Measurements from ENCODE around the gene ARTN.

The ARTN gene

DNA sequence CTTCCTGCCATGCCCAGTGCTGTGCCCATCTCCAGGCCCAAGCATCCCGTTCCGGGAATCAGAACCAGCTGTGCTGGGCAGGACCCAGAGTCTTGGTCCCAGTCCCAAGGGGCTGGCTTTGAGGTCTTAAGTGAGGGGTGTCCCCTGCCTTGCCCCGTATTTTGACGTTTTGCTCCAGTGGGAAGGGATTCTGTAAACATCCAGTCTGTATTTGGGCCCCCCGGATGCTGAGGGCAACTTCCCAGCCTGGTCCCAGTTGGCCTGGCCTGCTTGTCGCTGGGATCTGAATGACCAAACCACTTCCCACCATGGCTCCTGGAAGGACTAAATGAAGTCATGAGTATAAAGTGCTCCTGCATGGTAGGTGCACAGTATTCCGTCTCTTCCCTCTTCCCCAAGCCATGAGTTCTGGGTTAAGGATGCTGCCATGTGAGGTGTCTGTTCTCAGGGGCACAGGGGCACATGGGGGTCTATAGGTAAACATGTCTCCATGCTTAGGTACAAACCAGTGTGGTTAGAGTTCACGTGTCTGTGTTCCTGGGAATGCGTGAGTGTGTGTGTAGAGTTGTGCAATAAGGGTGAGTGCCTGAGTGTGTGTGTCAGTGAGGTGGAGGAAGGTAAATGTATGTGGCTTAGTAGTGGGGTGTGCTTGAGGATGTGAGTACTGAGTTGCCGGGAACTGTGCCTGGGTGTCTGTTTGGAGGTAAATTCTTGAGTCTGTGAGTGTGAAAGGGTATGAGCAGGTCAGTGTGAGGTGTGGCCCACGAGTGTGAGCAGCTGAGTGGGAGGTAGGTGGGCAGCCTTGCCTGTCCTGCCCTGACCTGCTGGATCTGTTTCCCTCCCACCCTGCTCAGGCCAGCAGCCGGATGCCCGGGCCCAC is 46.9 kb downstream of the ARTN start:
- Histone ChIP-seq H3K27ac (ENCODE audit: low read depth, low read length) (no peak overlapping the region), H3K4me3 (ENCODE audit: low read depth, low read length) (peak overlapping the region; percentile 88), H3K4me1 (ENCODE audit: control insufficient read depth, insufficient read depth, low read length) (peaks cover 17% of the 10 kb centered on the region; the same call in 1 of the 2 replicates), H3K9me3 (ENCODE audit: control insufficient read depth, insufficient read depth, low read length) (no peaks in the 10 kb centered on the region), H3K27me3 (ENCODE audit: control insufficient read depth, insufficient read depth, low read length) (no peaks in the 10 kb centered on the region), H3K9ac (ENCODE audit: low read depth, low read length) (peak overlapping the region; percentile 58; the same call in 1 of the 2 replicates), H3K36me3 (ENCODE audit: control insufficient read depth, insufficient read depth, low read length) (peaks cover 52% of the 10 kb centered on the region)

DNA sequence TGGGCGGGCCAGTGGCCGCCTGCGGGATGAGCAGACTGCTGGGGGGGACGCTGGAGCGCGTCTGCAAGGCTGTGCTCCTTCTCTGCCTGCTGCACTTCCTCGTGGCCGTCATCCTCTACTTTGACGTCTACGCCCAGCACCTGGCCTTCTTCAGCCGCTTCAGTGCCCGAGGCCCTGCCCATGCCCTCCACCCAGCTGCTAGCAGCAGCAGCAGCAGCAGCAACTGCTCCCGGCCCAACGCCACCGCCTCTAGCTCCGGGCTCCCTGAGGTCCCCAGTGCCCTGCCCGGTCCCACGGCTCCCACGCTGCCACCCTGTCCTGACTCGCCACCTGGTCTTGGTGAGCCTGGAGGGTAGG is 47.5 kb downstream of the ARTN start:
- Histone ChIP-seq H3K4me3 (ENCODE audit: low read depth, low read length) (no peak overlapping the region), H3K36me3 (ENCODE audit: control insufficient read depth, insufficient read depth, low read length) (peaks cover 57% of the 10 kb centered on the region), H3K27me3 (ENCODE audit: control insufficient read depth, insufficient read depth, low read length) (no peaks in the 10 kb centered on the region), H3K9me3 (ENCODE audit: control insufficient read depth, insufficient read depth, low read length) (no peaks in the 10 kb centered on the region), H3K9ac (ENCODE audit: low read depth, low read length) (no peak overlapping the region), H3K4me1 (ENCODE audit: control insufficient read depth, insufficient read depth, low read length) (peaks cover 15% of the 10 kb centered on the region; the same call in 1 of the 2 replicates), H3K27ac (ENCODE audit: low read depth, low read length) (no peak overlapping the region)

DNA sequence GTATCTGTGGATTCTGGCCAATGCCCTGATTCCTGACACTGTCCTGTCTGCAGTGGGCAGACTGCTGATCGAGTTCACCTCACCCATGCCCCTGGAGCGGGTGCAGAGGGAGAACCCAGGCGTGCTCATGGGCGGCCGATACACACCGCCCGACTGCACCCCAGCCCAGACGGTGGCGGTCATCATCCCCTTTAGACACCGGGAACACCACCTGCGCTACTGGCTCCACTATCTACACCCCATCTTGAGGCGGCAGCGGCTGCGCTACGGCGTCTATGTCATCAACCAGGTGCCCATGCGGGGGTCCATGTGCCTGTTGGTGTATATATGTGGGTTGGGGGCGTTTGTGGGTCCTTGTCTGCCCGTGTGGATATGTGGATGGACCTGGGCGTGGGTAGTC is 48.0 kb downstream of the ARTN start:
- peaks cover 15% of the 10 kb centered on the region; the same call in 1 of the 2 replicates for H3K4me1 ChIP-seq (ENCODE audit: control insufficient read depth, insufficient read depth, low read length)
- H3K36me3 ChIP-seq (ENCODE audit: control insufficient read depth, insufficient read depth, low read length) = peaks cover 57% of the 10 kb centered on the region
- no peak overlapping the region for H3K9ac ChIP-seq (ENCODE audit: low read depth, low read length)
- no peak overlapping the region for H3K27ac ChIP-seq (ENCODE audit: low read depth, low read length)
- H3K9me3 ChIP-seq (ENCODE audit: control insufficient read depth, insufficient read depth, low read length) = no peaks in the 10 kb centered on the region
- no peak overlapping the region for H3K4me3 ChIP-seq (ENCODE audit: low read depth, low read length)
- H3K27me3 ChIP-seq (ENCODE audit: control insufficient read depth, insufficient read depth, low read length) = no peaks in the 10 kb centered on the region

DNA sequence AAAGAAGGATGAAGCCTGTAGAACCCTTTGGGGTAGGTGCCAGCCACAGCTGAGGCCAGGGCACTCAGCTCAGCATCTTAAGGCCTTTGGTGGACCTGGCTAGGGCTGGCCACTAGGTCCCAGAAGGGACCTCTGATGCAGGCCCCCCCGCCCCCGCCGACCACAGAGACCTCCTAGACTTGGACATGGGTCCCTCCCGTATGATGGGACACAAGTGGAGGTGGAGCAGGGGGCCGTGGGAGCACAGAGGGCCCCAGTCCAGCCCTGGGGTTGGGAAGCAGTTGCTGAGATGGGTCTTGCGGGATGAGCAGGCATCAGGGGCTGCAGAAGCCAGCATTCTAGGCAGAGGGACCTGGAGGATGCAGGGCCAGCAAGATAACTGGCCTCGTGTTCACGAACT is 48.6 kb downstream of the ARTN start:
- H3K4me3 ChIP-seq (ENCODE audit: low read depth, low read length) = no peak overlapping the region
- H3K9ac ChIP-seq (ENCODE audit: low read depth, low read length) = no peak overlapping the region
- no peak overlapping the region for H3K27ac ChIP-seq (ENCODE audit: low read depth, low read length)
- H3K9me3 ChIP-seq (ENCODE audit: control insufficient read depth, insufficient read depth, low read length) = no peaks in the 10 kb centered on the region
- H3K36me3 ChIP-seq (ENCODE audit: control insufficient read depth, insufficient read depth, low read length) = peaks cover 57% of the 10 kb centered on the region
- no peaks in the 10 kb centered on the region for H3K27me3 ChIP-seq (ENCODE audit: control insufficient read depth, insufficient read depth, low read length)
- H3K4me1 ChIP-seq (ENCODE audit: control insufficient read depth, insufficient read depth, low read length) = peaks cover 15% of the 10 kb centered on the region; the same call in 1 of the 2 replicates

DNA sequence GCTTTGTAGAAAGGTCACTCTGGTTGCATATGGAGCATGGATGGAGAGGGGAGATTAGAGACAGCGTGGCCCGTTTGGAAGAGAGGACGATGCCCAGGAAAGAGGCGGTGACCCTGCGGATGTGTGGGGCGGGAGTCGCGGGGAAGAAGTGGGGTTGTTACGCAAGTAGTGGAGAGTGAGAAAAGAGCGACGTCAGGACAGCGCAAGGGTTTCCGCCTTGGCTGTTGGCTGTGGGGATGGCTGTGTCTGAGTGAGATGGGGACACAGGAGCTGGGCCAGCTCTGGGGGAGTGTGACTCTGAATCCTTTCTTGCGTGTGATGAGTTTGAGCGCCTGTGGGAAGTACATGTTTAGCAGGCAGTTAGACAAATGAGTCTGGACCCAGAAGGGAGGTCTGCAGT is 49.2 kb downstream of the ARTN start:
- H3K36me3 ChIP-seq (ENCODE audit: control insufficient read depth, insufficient read depth, low read length) = peaks cover 52% of the 10 kb centered on the region

DNA sequence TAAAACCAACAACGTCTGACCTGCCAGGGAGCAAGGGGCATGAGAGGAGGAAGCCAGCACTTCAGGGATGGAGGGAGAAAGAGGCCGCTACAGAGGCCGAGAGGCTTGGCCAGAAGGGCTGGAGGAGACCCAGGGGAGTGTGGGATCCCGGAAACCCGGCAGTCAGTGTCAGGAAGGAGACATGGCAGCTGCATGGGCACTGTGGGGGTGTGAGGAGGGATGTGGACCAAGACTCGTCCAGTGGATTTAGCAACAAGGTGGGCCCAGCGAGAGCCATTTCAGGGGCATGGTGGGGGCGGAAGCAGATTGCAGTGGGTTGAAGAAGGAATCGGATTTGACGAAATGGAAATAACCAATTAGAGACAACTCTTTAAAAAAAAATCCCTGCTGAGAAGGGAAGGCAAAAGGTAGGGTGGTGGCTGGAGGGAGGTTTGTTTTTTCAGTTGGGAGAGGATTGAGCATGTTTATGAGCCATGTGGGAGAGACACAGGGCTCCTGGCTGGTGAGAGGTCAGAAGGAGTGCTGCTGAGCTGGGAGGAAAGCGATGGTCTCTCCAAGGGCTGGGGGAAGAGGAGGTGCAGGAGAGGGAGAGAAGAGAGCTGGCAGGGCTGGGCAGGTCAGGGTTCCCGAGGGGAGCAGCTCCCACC is 49.8 kb downstream of the ARTN start:
- peaks cover 48% of the 10 kb centered on the region for H3K36me3 ChIP-seq (ENCODE audit: control insufficient read depth, insufficient read depth, low read length)
- no peaks in the 10 kb centered on the region for H3K27me3 ChIP-seq (ENCODE audit: control insufficient read depth, insufficient read depth, low read length)
- no peak overlapping the region for H3K4me3 ChIP-seq (ENCODE audit: low read depth, low read length)
- H3K4me1 ChIP-seq (ENCODE audit: control insufficient read depth, insufficient read depth, low read length) = peaks cover 12% of the 10 kb centered on the region; the same call in 1 of the 2 replicates
- no peak overlapping the region for H3K27ac ChIP-seq (ENCODE audit: low read depth, low read length)
- no peak overlapping the region for H3K9ac ChIP-seq (ENCODE audit: low read depth, low read length)
- H3K9me3 ChIP-seq (ENCODE audit: control insufficient read depth, insufficient read depth, low read length) = no peaks in the 10 kb centered on the region

More for the DNA sequence above, 49.2 kb downstream of the ARTN start:
- peaks cover 15% of the 10 kb centered on the region; the same call in 1 of the 2 replicates for H3K4me1 ChIP-seq (ENCODE audit: control insufficient read depth, insufficient read depth, low read length)
- no peak overlapping the region for H3K27ac ChIP-seq (ENCODE audit: low read depth, low read length)
- H3K4me3 ChIP-seq (ENCODE audit: low read depth, low read length) = no peak overlapping the region
- no peaks in the 10 kb centered on the region for H3K9me3 ChIP-seq (ENCODE audit: control insufficient read depth, insufficient read depth, low read length)
- no peaks in the 10 kb centered on the region for H3K27me3 ChIP-seq (ENCODE audit: control insufficient read depth, insufficient read depth, low read length)
- no peak overlapping the region for H3K9ac ChIP-seq (ENCODE audit: low read depth, low read length)

DNA sequence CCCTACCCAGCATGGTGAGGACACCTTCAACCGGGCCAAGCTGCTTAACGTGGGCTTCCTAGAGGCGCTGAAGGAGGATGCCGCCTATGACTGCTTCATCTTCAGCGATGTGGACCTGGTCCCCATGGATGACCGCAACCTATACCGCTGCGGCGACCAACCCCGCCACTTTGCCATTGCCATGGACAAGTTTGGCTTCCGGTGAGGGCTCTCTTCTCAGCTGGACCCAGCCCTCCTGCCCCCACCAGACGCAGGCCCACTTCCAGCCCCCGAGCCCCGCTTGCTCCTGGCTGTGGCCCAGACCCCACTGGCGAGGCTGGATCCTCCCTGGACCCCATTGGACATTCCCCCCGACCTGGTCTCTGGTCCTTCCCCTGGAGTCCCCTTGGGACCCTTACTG is 51.3 kb downstream of the ARTN start:
- Histone ChIP-seq H3K4me1 (ENCODE audit: control insufficient read depth, insufficient read depth, low read length) (peaks cover 8% of the 10 kb centered on the region; the same call in 1 of the 2 replicates), H3K27ac (ENCODE audit: low read depth, low read length) (no peak overlapping the region), H3K36me3 (ENCODE audit: control insufficient read depth, insufficient read depth, low read length) (peaks cover 48% of the 10 kb centered on the region), H3K27me3 (ENCODE audit: control insufficient read depth, insufficient read depth, low read length) (no peaks in the 10 kb centered on the region), H3K9ac (ENCODE audit: low read depth, low read length) (no peak overlapping the region), H3K4me3 (ENCODE audit: low read depth, low read length) (no peak overlapping the region), H3K9me3 (ENCODE audit: control insufficient read depth, insufficient read depth, low read length) (no peaks in the 10 kb centered on the region)

DNA sequence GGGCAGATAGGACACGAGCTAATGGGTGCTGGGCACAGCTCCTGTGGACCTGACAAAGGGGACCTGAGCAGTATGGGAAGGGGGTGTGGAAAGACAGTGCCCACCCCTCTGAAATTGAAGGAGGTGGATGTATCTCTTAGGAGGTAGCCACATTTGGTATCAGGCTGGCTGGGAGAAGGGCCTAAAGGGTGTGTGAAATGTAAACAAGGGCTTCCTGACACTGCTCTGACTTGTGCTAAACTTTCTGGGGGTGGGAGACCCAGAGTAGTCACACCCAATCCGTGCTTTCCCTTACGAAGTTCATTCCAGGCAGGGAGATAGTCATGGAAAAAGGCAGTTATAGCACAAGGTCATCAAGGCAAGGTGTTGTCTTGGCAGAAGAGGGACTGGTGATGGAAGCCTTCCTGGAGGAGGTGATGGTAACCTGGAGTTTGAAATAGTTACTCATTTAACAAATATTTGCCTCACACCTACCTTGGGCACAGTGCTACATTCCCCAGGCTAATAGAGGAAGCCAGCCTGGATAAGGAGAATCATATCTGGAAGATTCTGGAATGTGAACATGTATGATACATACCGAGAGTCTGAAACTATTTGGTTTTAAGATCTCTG is 52.5 kb downstream of the ARTN start:
- H3K27ac ChIP-seq (ENCODE audit: low read depth, low read length) = no peak overlapping the region
- no peaks in the 10 kb centered on the region for H3K27me3 ChIP-seq (ENCODE audit: control insufficient read depth, insufficient read depth, low read length)
- peaks cover 5% of the 10 kb centered on the region; the same call in 1 of the 2 replicates for H3K4me1 ChIP-seq (ENCODE audit: control insufficient read depth, insufficient read depth, low read length)
- H3K9ac ChIP-seq (ENCODE audit: low read depth, low read length) = no peak overlapping the region
- peaks cover 47% of the 10 kb centered on the region for H3K36me3 ChIP-seq (ENCODE audit: control insufficient read depth, insufficient read depth, low read length)
- no peak overlapping the region for H3K4me3 ChIP-seq (ENCODE audit: low read depth, low read length)
- no peaks in the 10 kb centered on the region for H3K9me3 ChIP-seq (ENCODE audit: control insufficient read depth, insufficient read depth, low read length)

DNA sequence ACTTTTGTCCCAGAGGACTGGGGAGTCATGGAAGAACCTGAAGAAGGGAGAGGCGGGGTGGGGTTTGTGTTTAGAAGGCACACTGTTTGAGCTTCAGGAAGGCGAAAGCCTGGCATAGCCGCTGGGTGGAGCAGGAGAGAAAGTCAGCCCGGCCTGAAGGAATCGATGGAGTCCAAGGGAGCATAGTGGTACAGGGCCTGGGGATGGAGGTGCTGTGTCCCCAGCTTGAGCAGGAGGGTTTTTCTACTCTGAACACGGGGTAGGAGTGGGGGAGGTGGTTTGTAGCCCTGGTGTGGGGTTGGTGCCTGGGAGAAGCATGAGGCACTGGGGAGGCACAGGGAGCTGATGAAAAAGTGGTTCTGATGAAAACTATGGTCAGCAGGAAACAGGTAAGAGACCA is 53.1 kb downstream of the ARTN start:
- Histone ChIP-seq H3K36me3 (ENCODE audit: control insufficient read depth, insufficient read depth, low read length) (peaks cover 41% of the 10 kb centered on the region), H3K9me3 (ENCODE audit: control insufficient read depth, insufficient read depth, low read length) (no peaks in the 10 kb centered on the region), H3K27me3 (ENCODE audit: control insufficient read depth, insufficient read depth, low read length) (no peaks in the 10 kb centered on the region), H3K4me3 (ENCODE audit: low read depth, low read length) (no peak overlapping the region), H3K4me1 (ENCODE audit: control insufficient read depth, insufficient read depth, low read length) (peaks cover 5% of the 10 kb centered on the region; the same call in 1 of the 2 replicates), H3K27ac (ENCODE audit: low read depth, low read length) (no peak overlapping the region), H3K9ac (ENCODE audit: low read depth, low read length) (no peak overlapping the region)

Data from HUES48 (cell line).